HG02642 (cell line): ENCODE data around the gene RNLS.
A peak's percentile ranks its signal among the peaks of the same experiment; 100 is the strongest.

Experiments used
- ATAC-seq: cut with Tn5 transposase; IDR thresholded peaks from one replicate; pipeline ENCODE4 v1.9.1; 2021; ENCODE audit warnings: mild to moderate bottlenecking; ENCODE audit not compliant: unreplicated experiment, poor library complexity

RNLS gene

GRCh38 chr10:88555190-88555908 lies 27.8 kb downstream of the RNLS start:
- no peak for ATAC-seq

- ATAC-seq: peak; percentile 82
Observed at GRCh38 chr10:88553116-88553752, 29.9 kb downstream of the RNLS start.

- ATAC-seq: no peak
Observed at GRCh38 chr10:88551246-88551645, 31.9 kb downstream of the RNLS start.

GRCh38 chr10:88546497-88546896 lies 36.6 kb downstream of the RNLS start:
- ATAC-seq: no peak

- ATAC-seq: no peak
Observed at GRCh38 chr10:88545359-88545758, 37.8 kb downstream of the RNLS start.

- ATAC-seq: no peak
Observed at GRCh38 chr10:88544140-88544870, 38.8 kb downstream of the RNLS start.

- ATAC-seq: no peak
Observed at GRCh38 chr10:88542522-88542921, 40.6 kb downstream of the RNLS start.

- no peak for ATAC-seq
Observed at GRCh38 chr10:88541116-88541626, 41.9 kb downstream of the RNLS start.

- no peak for ATAC-seq
Observed at GRCh38 chr10:88540351-88540750, 42.8 kb downstream of the RNLS start.

GRCh38 chr10:88538048-88538447 lies 45.1 kb downstream of the RNLS start:
- ATAC-seq: no peak

- ATAC-seq: no peak
Observed at GRCh38 chr10:88537322-88537721, 45.8 kb downstream of the RNLS start.

- ATAC-seq: no peak
Observed at GRCh38 chr10:88536437-88536836, 46.7 kb downstream of the RNLS start.

- ATAC-seq: no peak
Observed at GRCh38 chr10:88534072-88534665, 48.9 kb downstream of the RNLS start.

GRCh38 chr10:88531392-88532052 lies 51.6 kb downstream of the RNLS start:
- no peak for ATAC-seq

- no peak for ATAC-seq
Observed at GRCh38 chr10:88530629-88531391, 52.3 kb downstream of the RNLS start.

- no peak for ATAC-seq
Observed at GRCh38 chr10:88530093-88530492, 53.0 kb downstream of the RNLS start.

GRCh38 chr10:88528806-88529570 lies 54.1 kb downstream of the RNLS start:
- ATAC-seq: no peak

- ATAC-seq: no peak
Observed at GRCh38 chr10:88528201-88528600, 54.9 kb downstream of the RNLS start.

- no peak for ATAC-seq
Observed at GRCh38 chr10:88527245-88527644, 55.9 kb downstream of the RNLS start.
